Gastrocnemius medialis (tissue), 4 donors: Measurements from ENCODE around the gene QARS1. TPM values are rescaled to one million over a fixed set of nuclear protein-coding genes. Genes with fewer than 3 reads are reported as not detected.

Experiments used
- ATAC-seq, 2 donors: fragments of 150-250 bp; one replicate each; pipeline ENCODE4 v1.9.1; 2016
- DNase-seq, 2 donors: peaks; one replicate each; pipeline ENCODE4 v3.0.0-alpha.2; 2019
- H3K27ac ChIP-seq, 4 donors: fragments of 200-600 bp; sonication (generic); 1 replicate in 1 of 4; 2 replicates in 3 of 4; pipeline ENCODE4 v1.5.1; 2016 to 2018; ENCODE audit warnings: mild to moderate bottlenecking in 2 of 4, moderate library complexity in 1 of 4
- H3K27me3 ChIP-seq, 3 donors: fragments of 200-600 bp; sonication (generic) in 2 of 3; 1 replicate in 1 of 3; 2 replicates in 2 of 3; pipeline versions ENCODE4 v1.5.1 to v1.6.0; 2016 to 2019; ENCODE audit warnings: mild to moderate bottlenecking in 1 of 3, moderate library complexity in 1 of 3
- H3K36me3 ChIP-seq, 2 donors: fragments of 200-600 bp; sonication (generic) in 1 of 2; one replicate each; pipeline ENCODE4 v1.5.1; 2017 to 2018
- H3K4me1 ChIP-seq, 2 donors: fragments of 200-600 bp; sonication (generic) in 1 of 2; one replicate each; pipeline ENCODE4 v1.5.1; 2016 to 2017; ENCODE audit warnings: mild to moderate bottlenecking in 2 of 2
- H3K4me3 ChIP-seq, 4 donors: fragments of 200-600 bp; sonication (generic) in 3 of 4; 1 replicate in 1 of 4; 2 replicates in 3 of 4; pipeline ENCODE4 v1.5.1; 2016 to 2019; ENCODE audit warnings: mild to moderate bottlenecking in 2 of 4
- H3K9me3 ChIP-seq, 3 donors: fragments of 200-600 bp; sonication (generic) in 2 of 3; 1 replicate in 1 of 3; 2 replicates in 2 of 3; pipeline ENCODE4 v1.5.1; 2016 to 2019
- POLR2A ChIP-seq, 2 donors: fragments of 450-650 bp; IDR thresholded peaks; one replicate each; pipeline ENCODE4 v1.6.1; 2017; ENCODE audit warnings: antibody characterized with exemption in 2 of 2, mild to moderate bottlenecking in 2 of 2, moderate library complexity in 2 of 2
- in situ Hi-C, 4 donors: fragments of 200-750 bp; cut with MboI; loops; one replicate each; pipeline versions ENCODE4 v1.15.0 to v1.8.0; 2017; ENCODE audit warnings: low sequenced_read_pairs in 4 of 4
- intact Hi-C: fragments of 100-400 bp; cut with DNase I; formaldehyde crosslinking; loops from one replicate; pipeline ENCODE4 v1.15.1; 2023; ENCODE audit warnings: low total_unique reads
- total RNA-seq, 4 donors: library from RNA; depleted of rRNA; stranded (reverse); fragments of >200 nt; gene quantifications; one replicate each; pipeline versions ENCODE4 v1.1.0 to v1.2.3, GENCODE V29; 2016
- TF ChIP-seq, protein P1 (sequence below), 5 experiments: fragments of 450-650 bp in 3 of 5; fragments of 200-600 bp in 2 of 5; sonication (generic) in 2 of 5; IDR thresholded peaks in 4 of 5; conservative IDR thresholded peaks in 1 of 5; 1 replicate in 4 of 5; 2 replicates in 1 of 5; pipeline ENCODE4 v1.5.1; 2016 to 2019; ENCODE audit warnings: antibody characterized with exemption in 5 of 5, mild to moderate bottlenecking in 3 of 5, moderate library complexity in 3 of 5

QARS1 gene
- total RNA-seq, 4 donors from 2014 or later = 157 to 259 (median 173) TPM

DNA sequence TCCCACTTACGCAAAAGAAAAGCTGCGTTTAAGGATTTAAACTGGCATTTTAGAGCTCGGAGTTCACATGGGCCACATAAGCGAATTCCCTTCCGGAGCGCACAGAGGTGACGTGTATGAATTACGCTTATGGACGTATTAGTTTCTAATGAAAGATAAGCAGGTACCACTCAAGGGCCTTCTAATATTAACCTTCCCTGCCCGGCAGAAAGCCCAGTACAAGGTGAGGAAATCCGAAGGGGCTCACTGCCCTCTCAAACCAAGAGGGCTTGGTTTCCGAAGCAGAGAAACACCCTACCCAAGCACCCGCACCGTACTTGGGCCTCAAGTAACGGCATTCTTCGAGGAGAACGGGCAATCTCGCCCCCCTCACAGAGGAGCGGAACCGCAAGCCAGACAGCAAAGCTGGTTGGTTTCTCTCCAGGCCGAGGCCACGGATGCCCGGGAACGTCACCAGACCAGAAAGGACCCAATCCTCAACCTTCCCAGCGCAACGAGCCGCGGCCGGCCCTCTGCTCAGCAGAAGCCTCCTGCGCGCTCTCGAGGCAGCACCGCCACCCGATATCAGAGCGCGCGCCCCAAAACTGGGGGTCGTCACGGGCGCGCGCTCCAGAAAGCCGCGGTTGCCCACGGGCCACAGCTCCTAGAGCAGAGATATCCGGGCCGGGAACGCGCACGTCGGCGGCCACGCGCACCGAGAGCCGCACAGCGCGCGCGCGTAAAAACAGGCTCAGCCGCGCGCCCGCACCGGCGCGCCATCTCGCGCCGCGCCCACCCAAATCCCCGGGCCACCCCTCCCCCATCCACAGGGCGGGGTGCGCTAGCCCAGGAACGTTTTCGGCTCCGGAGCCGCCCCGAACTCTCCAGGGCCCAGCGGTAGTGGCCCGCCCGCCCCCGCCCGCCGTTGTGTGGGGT, 11.4 kb downstream of the QARS1 start:
- Histone ChIP-seq H3K4me1 (peaks cover 49 to 51% of the 10 kb centered on the region in 2 donors), H3K4me3 (peak overlapping the region; percentile 77 to 93 (median 83)), H3K27ac (peak overlapping the region; percentile 85 to 96 (median 90)), H3K27me3 (no peaks in the 10 kb centered on the region), H3K36me3 (peaks cover 0 to 15% of the 10 kb centered on the region in 2 donors), H3K9me3 (no peaks in the 10 kb centered on the region)
- DNase-seq = peak; percentile 39 to 73
- ATAC-seq = peak; percentile 43 to 53
- in situ Hi-C loops = no loop called here
- TF ChIP-seq, protein P1, sequence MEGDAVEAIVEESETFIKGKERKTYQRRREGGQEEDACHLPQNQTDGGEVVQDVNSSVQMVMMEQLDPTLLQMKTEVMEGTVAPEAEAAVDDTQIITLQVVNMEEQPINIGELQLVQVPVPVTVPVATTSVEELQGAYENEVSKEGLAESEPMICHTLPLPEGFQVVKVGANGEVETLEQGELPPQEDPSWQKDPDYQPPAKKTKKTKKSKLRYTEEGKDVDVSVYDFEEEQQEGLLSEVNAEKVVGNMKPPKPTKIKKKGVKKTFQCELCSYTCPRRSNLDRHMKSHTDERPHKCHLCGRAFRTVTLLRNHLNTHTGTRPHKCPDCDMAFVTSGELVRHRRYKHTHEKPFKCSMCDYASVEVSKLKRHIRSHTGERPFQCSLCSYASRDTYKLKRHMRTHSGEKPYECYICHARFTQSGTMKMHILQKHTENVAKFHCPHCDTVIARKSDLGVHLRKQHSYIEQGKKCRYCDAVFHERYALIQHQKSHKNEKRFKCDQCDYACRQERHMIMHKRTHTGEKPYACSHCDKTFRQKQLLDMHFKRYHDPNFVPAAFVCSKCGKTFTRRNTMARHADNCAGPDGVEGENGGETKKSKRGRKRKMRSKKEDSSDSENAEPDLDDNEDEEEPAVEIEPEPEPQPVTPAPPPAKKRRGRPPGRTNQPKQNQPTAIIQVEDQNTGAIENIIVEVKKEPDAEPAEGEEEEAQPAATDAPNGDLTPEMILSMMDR (IDR thresholded peaks at IDR 0.05 in 4 of 5, conservative IDR thresholded peaks at IDR 0.05 in 1 of 5) = no peak
- TF ChIP-seq POLR2A (IDR thresholded peaks at IDR 0.05) = no peak
- intact Hi-C loops = loop anchor here (1.0 to 5.0 kb wide), 4 partner anchors 74 to 579 kb away; partner anchors contain the start of genes APEH, CCDC71, P4HTM and RHOA

- no peak overlapping the region for H3K27ac ChIP-seq
- DNase-seq (no peak), ATAC-seq (no peak)
- peaks cover 0 to 3% of the 10 kb centered on the region in 2 donors for H3K4me1 ChIP-seq
- TF ChIP-seq POLR2A (IDR thresholded peaks at IDR 0.05) = no peak
- TF ChIP-seq, protein P1 (IDR thresholded peaks at IDR 0.05 in 4 of 5, conservative IDR thresholded peaks at IDR 0.05 in 1 of 5) = no peak
- no peaks in the 10 kb centered on the region for H3K27me3 ChIP-seq
- H3K9me3 ChIP-seq = no peaks in the 10 kb centered on the region
- intact Hi-C loops = no loop called here
- H3K4me3 ChIP-seq = no peak overlapping the region
- H3K36me3 ChIP-seq = peaks cover 0 to 17% of the 10 kb centered on the region in 2 donors
- in situ Hi-C loops = no loop called here
Observed at GRCh38 chr3:49081429-49081828, 23.1 kb downstream of the QARS1 start.

DNA sequence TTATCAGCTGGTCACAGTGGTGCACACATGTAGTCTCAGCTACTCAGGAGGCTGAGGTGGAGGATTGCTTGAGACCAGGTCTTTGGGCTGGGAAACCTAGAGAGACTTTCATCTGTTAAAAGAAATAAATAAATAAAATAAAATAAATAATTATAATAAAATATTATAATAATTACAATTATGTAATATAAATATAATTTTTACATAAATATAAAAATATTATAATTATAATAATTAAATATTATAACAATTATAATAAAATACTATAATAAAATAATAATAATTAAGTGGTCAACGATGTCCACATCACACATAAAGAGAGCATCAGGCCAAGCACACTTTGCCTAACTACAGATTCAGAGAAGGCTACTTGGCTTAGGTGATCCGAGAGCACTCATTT, 25.3 kb downstream of the QARS1 start:
- no peaks in the 10 kb centered on the region for H3K9me3 ChIP-seq
- H3K27me3 ChIP-seq = no peaks in the 10 kb centered on the region
- DNase-seq (no peak), ATAC-seq (no peak)
- in situ Hi-C loops = no loop called here
- peaks cover 0 to 3% of the 10 kb centered on the region in 2 donors for H3K4me1 ChIP-seq
- intact Hi-C loops = no loop called here
- TF ChIP-seq POLR2A (IDR thresholded peaks at IDR 0.05) = no peak
- TF ChIP-seq, protein P1 (IDR thresholded peaks at IDR 0.05 in 4 of 5, conservative IDR thresholded peaks at IDR 0.05 in 1 of 5) = no peak
- no peak overlapping the region for H3K27ac ChIP-seq
- H3K4me3 ChIP-seq = no peak overlapping the region
- H3K36me3 ChIP-seq = peaks cover 0 to 39% of the 10 kb centered on the region in 2 donors

DNA sequence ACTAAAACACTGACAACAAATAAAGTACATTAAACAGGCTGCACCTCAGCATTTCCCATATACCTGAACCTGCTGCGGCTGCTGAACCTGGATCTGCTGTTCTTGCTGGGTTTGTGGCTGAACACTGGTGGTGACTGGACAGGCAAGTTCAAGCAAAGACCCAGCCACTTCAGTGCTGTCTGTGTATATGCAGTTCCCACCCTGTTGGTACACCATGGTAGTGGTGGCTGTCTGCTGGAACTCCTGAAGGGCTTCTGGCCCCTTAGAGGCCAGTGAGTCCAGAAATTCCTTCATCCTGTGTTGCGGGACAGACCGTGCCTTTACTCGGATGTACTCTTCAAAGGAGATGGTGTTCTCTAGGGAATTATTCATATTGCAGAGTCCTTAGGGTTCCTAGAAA, 27.9 kb downstream of the QARS1 start:
- ATAC-seq = no peak
- no peaks in the 10 kb centered on the region for H3K9me3 ChIP-seq
- intact Hi-C loops = no loop called here

More for the DNA sequence above, 27.9 kb downstream of the QARS1 start:
- in situ Hi-C loops = no loop called here
- Histone ChIP-seq H3K4me1 (peaks cover 0 to 3% of the 10 kb centered on the region in 2 donors), H3K4me3 (no peak overlapping the region), H3K36me3 (peaks cover 4 to 65% of the 10 kb centered on the region in 2 donors), H3K27ac (no peak overlapping the region), H3K27me3 (no peaks in the 10 kb centered on the region)
- TF ChIP-seq, protein P1 (IDR thresholded peaks at IDR 0.05 in 4 of 5, conservative IDR thresholded peaks at IDR 0.05 in 1 of 5) = no peak
- DNase-seq = no peak
